HepG2 (cell line): ENCODE measurements around the gene LSM12. TPM values are rescaled to one million over a fixed set of nuclear protein-coding genes. Genes with fewer than 3 reads are reported as not detected.

Source experiments
- EED ChIP-seq: sonication (generic); formaldehyde crosslinking; IDR thresholded peaks from 2 replicates; pipeline ENCODE4 v1.5.0; 2020; ENCODE audit warnings: mild to moderate bottlenecking, missing genetic modification reagents
- FUBP1 ChIP-seq: sonication (generic); formaldehyde crosslinking; IDR thresholded peaks from 2 replicates; pipeline ENCODE4 v1.5.1; 2020; ENCODE audit warnings: missing genetic modification reagents, mild to moderate bottlenecking, borderline replicate concordance
- KDM3A ChIP-seq: IDR thresholded peaks from 2 replicates; pipeline ENCODE4 v1.6.1; 2018; ENCODE audit warnings: low read depth, missing compliant biosample characterization
- MED8 ChIP-seq: sonication (generic); formaldehyde crosslinking; IDR thresholded peaks from 2 replicates; pipeline ENCODE4 v1.8.1; 2023; ENCODE audit warnings: mild to moderate bottlenecking, missing genetic modification reagents; ENCODE audit not compliant: insufficient replicate concordance
- MXD1 ChIP-seq: sonication (generic); formaldehyde crosslinking; IDR thresholded peaks from 2 replicates; pipeline ENCODE4 v1.4.0; 2020; ENCODE audit warnings: mild to moderate bottlenecking, missing genetic modification reagents
- NRL ChIP-seq: sonication (generic); formaldehyde crosslinking; IDR thresholded peaks from 2 replicates; pipeline ENCODE4 v1.5.0; 2020; ENCODE audit warnings: missing genetic modification reagents, mild to moderate bottlenecking, moderate library complexity, borderline replicate concordance
- PREB ChIP-seq: sonication (generic); formaldehyde crosslinking; IDR thresholded peaks from 2 replicates; pipeline ENCODE4 v1.4.0; 2020; ENCODE audit warnings: missing genetic modification reagents
- SKI ChIP-seq: fragments of 450-650 bp; IDR thresholded peaks from one replicate; pipeline ENCODE4 v1.6.1; 2018; ENCODE audit warnings: mild to moderate bottlenecking; ENCODE audit not compliant: partially characterized antibody
- SPEN ChIP-seq: sonication (generic); formaldehyde crosslinking; IDR thresholded peaks from 2 replicates; pipeline ENCODE4 v1.5.1; 2020; ENCODE audit warnings: low read depth, mild to moderate bottlenecking, missing genetic modification reagents
- ZBED4 ChIP-seq: sonication (generic); formaldehyde crosslinking; IDR thresholded peaks from 2 replicates; pipeline ENCODE4 v1.4.0; 2020; ENCODE audit warnings: missing genetic modification reagents, borderline replicate concordance
- ZFY ChIP-seq: sonication (generic); formaldehyde crosslinking; IDR thresholded peaks from 2 replicates; pipeline ENCODE4 v1.4.0; 2020; ENCODE audit warnings: missing genetic modification reagents
- ZNF180 ChIP-seq: sonication (generic); formaldehyde crosslinking; IDR thresholded peaks from 2 replicates; pipeline ENCODE4 v1.4.0; 2020; ENCODE audit warnings: low read depth, missing genetic modification reagents, borderline replicate concordance
- ZNF205 ChIP-seq: IDR thresholded peaks from 2 replicates; pipeline ENCODE4 v1.6.1; 2018; ENCODE audit warnings: missing biosample characterization, missing genetic modification reagents
- ZNF234 ChIP-seq: sonication (generic); formaldehyde crosslinking; conservative IDR thresholded peaks from 2 replicates; pipeline ENCODE4 v1.5.1; 2020; ENCODE audit warnings: mild to moderate bottlenecking, missing genetic modification reagents
- ZNF3 ChIP-seq: IDR thresholded peaks from 2 replicates; pipeline ENCODE4 v1.7.0; 2017; ENCODE audit warnings: inconsistent platforms
- ZNF576 ChIP-seq: sonication (generic); formaldehyde crosslinking; IDR thresholded peaks from 2 replicates; pipeline ENCODE4 v1.4.0; 2020; ENCODE audit warnings: mild to moderate bottlenecking, missing genetic modification reagents
- ZNF678 ChIP-seq: sonication (generic); formaldehyde crosslinking; IDR thresholded peaks from 2 replicates; pipeline ENCODE4 v1.4.0; 2020; ENCODE audit warnings: mild to moderate bottlenecking, missing genetic modification reagents
- ZNF7 ChIP-seq: IDR thresholded peaks from 2 replicates; pipeline ENCODE4 v1.6.1; 2016; ENCODE audit warnings: missing biosample characterization, missing genetic modification reagents
- ZNF800 ChIP-seq: sonication (generic); formaldehyde crosslinking; IDR thresholded peaks from 2 replicates; pipeline ENCODE4 v1.4.0; 2020; ENCODE audit warnings: missing genetic modification reagents
- polyA plus RNA-seq, 8 experiments: library from polyadenylated mRNA; depleted of rRNA in 3 of 8; stranded (reverse) in 7 of 8; unstranded in 1 of 8; fragments of >200 nt; fragmentation: Illumina TruSeq in 4 of 8; extraction: Trizol in 4 of 8; gene quantifications; 2 replicates each; pipeline versions ENCODE4 v1.2.1 to v1.2.3, GENCODE V29; 2011 to 2016; ENCODE audit warnings: low read depth in 4 of 8, missing spikeins in 1 of 8, mixed read lengths in 1 of 8; ENCODE audit not compliant: insufficient read depth in 1 of 8
- total RNA-seq, 5 experiments: library from RNA; depleted of rRNA; stranded (reverse); fragments of >200 nt; fragmentation: Illumina TruSeq; extraction: Trizol; gene quantifications; 2 replicates each; pipeline ENCODE4 v1.2.3, GENCODE V29; 2016; ENCODE audit warnings: low read depth in 1 of 5

Gene LSM12
- total and polyA plus RNA-seq, 2 of the 13 experiments (the other 11 are each of a cell fraction or from before 2014, with no cell fraction given), result 52.8 to 55.7 TPM

- no peak; the same call in 1 of the 2 replicates for TF ChIP-seq FUBP1 (CRISPR knock-in tag)
- TF ChIP-seq SPEN (CRISPR knock-in tag), result peak; percentile 85
- TF ChIP-seq ZNF7 (CRISPR knock-in tag), result no peak
- TF ChIP-seq PREB, result no peak
- TF ChIP-seq ZNF3 (CRISPR knock-in tag), result no peak
- TF ChIP-seq ZNF180 (CRISPR knock-in tag), result no peak
- TF ChIP-seq MED8 (CRISPR knock-in tag), result no peak
- TF ChIP-seq ZNF800 (CRISPR knock-in tag), result 0 out of 2 replicates have a peak, but pooled peaks have one; percentile 23
- no peak for TF ChIP-seq ZNF576 (CRISPR knock-in tag)
- no peak for TF ChIP-seq EED (CRISPR knock-in tag)
- TF ChIP-seq KDM3A (CRISPR knock-in tag), result no peak
- no peak; the same call in 1 of the 2 replicates for TF ChIP-seq NRL (CRISPR knock-in tag)
- TF ChIP-seq MXD1 (CRISPR knock-in tag), result no peak
- no peak for TF ChIP-seq ZNF205 (CRISPR knock-in tag)
- peak; percentile 85 for TF ChIP-seq ZFY (CRISPR knock-in tag)
- peak; percentile 86 for TF ChIP-seq SKI
- TF ChIP-seq ZBED4, result no peak; the same call in 1 of the 2 replicates
- no peak for TF ChIP-seq ZNF678
- no peak for TF ChIP-seq ZNF234 (CRISPR knock-in tag)
These were observed at the start of gene LSM12 (continued) for GRCh38 chr17:44066204-44066930.
